Measurements from ENCODE around the gene ACP1. TPM values are rescaled to one million over a fixed set of nuclear protein-coding genes. Genes with fewer than 3 reads are reported as not detected.

Gene ACP1
- total and polyA plus RNA-seq, 4 donors = 49.8 to 130 (median 66.0) TPM

DNA sequence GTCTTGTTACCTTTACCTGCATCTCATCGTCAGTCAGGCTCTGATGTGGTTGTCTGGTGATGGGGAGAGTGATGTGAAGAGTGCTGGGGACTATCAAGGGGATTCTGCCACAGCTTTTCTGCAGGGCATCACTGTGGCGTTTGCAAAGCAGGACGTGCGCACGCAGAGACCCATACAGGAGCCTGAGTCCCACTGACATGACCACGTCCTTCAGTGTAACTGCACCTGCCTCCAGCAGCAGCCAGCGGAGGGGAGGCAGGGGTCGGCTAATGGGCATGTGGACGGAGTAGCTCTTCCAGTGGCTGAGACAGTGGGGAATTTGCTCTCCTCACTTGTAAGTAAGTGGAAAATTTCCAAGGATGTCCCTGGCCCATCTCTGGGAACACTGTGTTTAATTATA, 16.6 kb downstream of the ACP1 start:
- H3K36me3 ChIP-seq (ENCODE audit: control insufficient read depth in 1 of 2, insufficient read depth in 2 of 2, low read length in 1 of 2) = peaks cover 0 to 13% of the 10 kb centered on the region in 2 donors
- WGBS, 2 donors = 89 to 91% methylated on average over 9 of the region's 9 CpGs
- no peaks in the 10 kb centered on the region for H3K9me3 ChIP-seq (ENCODE audit: control insufficient read depth, low read length)
- no peak overlapping the region for H3K4me3 ChIP-seq (ENCODE audit: low read length in 2 of 2)
- no peak for DNase-seq
- no peak for ATAC-seq (ENCODE audit: low FRiP score)
- H3K4me1 ChIP-seq (ENCODE audit: control insufficient read depth in 1 of 2, insufficient read depth in 2 of 2, low read length in 2 of 2) = no peaks in the 10 kb centered on the region
- no peak overlapping the region for H3K27ac ChIP-seq (ENCODE audit: low read depth in 1 of 2, low read length in 2 of 2)
- intact Hi-C loops (cut with DNase I) = no loop called here
- no peaks in the 10 kb centered on the region for H3K27me3 ChIP-seq (ENCODE audit: control insufficient read depth in 1 of 2, insufficient read depth in 2 of 2, low read length in 1 of 2)

DNA sequence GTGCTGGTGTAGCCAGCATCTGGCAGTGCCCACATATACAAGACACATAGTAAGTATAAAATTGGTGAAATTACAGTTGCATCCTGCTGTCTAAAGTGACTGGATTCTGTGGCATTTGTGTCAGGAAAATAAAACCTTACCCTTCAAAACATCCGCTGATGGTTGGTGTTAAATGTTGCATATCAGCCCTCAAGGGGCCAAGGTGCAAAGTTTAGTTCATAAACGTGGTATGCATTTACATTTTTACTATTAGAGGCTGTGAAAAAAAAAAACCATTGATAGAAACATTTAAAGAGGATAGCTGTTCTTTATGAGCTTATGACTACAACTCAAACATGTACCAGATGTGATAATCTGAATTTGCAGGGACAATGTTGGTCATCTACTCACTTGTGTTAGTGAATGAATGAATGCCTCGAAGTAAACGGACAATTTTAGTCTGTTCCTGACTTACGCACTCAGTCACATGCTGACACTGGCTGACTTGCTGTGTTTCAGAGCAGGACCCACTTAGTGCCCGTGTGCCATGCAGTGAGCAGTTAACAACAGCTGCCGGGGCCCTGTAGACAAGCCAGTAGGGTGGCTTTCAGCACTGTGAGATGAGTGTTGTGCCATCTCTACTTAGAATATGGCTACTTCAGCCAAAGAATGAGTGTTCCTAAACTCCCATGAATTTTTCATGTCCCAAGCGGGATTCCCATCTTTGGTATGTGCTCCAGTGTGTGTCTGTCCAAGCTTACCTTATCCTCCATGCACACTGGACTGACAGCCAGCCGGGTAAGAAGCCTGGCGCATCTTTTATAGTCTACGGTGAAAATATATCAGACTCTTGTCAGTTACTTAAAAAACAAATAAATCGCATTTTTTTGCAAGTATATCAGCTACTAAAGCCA, 17.9 kb downstream of the ACP1 start:
- H3K27me3 ChIP-seq (ENCODE audit: control insufficient read depth in 1 of 2, insufficient read depth in 2 of 2, low read length in 1 of 2) = no peaks in the 10 kb centered on the region
- no peak for DNase-seq
- no peak overlapping the region for H3K4me3 ChIP-seq (ENCODE audit: low read length in 2 of 2)
- WGBS, 2 donors = 89 to 90% methylated on average over 12 of the region's 12 CpGs
- H3K36me3 ChIP-seq (ENCODE audit: control insufficient read depth in 1 of 2, insufficient read depth in 2 of 2, low read length in 1 of 2) = peaks cover 0 to 11% of the 10 kb centered on the region in 2 donors
- H3K27ac ChIP-seq (ENCODE audit: low read depth in 1 of 2, low read length in 2 of 2) = no peak overlapping the region
- H3K4me1 ChIP-seq (ENCODE audit: control insufficient read depth in 1 of 2, insufficient read depth in 2 of 2, low read length in 2 of 2) = no peaks in the 10 kb centered on the region
- intact Hi-C loops (cut with DNase I) = no loop called here
- ATAC-seq (ENCODE audit: low FRiP score) = no peak
- H3K9me3 ChIP-seq (ENCODE audit: control insufficient read depth, low read length) = no peaks in the 10 kb centered on the region

DNA sequence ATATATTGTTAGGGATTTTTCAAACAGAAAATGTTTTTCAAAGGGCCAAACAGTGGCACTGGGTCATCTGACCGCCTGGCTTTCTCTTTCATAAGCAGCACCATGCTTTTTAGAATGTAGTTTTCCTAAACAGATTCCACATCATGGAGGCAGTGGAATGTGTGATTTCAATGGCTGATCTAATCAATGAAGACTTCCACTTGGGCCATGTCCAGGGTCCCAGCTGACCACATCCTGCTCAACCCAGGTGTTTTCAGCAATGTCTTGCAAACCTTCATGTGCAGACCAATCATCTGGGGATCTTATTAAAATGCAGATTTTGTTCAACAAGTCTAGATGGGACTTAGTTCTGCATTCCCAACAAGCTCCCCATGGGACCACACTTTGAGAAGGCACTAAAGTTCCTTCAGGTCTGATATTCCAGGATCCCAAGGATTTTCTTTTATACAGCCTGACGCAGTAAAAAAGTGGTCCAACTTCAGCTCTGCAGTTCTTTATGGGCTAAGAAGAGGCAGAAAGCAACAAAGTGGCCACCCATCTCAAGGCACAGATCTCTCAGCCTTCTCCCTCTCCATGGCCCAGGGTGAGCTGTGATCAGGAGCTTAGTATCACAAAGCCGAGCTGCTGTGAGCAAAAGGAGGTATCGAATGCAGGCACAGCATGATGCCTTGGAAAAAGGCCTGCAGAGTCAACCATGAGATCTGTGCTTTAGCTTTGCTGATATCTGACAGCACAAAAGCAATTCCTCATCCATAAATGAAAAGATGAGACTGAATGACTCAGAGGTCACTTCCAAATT, 19.4 kb downstream of the ACP1 start:
- Histone ChIP-seq H3K27ac (ENCODE audit: low read depth in 1 of 2, low read length in 2 of 2) (no peak overlapping the region), H3K4me3 (ENCODE audit: low read length in 2 of 2) (no peak overlapping the region), H3K4me1 (ENCODE audit: control insufficient read depth in 1 of 2, insufficient read depth in 2 of 2, low read length in 2 of 2) (no peaks in the 10 kb centered on the region), H3K36me3 (ENCODE audit: control insufficient read depth in 1 of 2, insufficient read depth in 2 of 2, low read length in 1 of 2) (peaks cover 0 to 9% of the 10 kb centered on the region in 2 donors), H3K9me3 (ENCODE audit: control insufficient read depth, low read length) (no peaks in the 10 kb centered on the region), H3K27me3 (ENCODE audit: control insufficient read depth in 1 of 2, insufficient read depth in 2 of 2, low read length in 1 of 2) (no peaks in the 10 kb centered on the region)
- intact Hi-C loops (cut with DNase I) = no loop called here
- no peak for DNase-seq
- no peak for ATAC-seq (ENCODE audit: low FRiP score)
- 91 to 92% methylated on average over 4 of the region's 4 CpGs for WGBS, 2 donors

DNA sequence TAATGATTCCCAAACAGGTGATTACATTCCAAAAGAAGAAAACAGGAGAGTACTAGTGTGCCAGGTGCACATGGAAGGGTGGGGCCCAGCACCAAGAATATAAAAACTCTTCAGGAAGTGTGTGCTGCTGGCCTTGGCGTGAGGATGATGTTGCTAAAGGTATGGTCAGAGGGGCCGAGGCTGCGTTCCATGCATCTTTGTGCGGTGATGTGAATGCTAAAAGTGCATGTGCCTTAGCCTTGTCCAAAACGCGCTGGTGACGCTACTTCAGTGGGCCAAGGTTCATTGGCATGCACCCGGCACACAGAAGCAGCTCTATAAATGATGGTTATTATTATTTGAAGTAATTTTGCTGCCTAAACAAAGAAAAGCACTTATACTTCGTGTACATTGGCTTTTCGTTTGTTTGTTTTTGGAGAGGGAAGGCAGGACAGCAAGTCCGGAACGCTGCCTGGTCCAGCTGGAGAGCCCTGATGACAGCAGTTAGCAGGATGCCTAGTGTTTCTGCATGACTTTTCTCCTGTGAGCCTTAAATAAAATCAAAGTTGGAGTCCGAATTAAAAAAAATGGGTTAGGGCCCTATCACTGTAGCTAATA, 20.2 kb downstream of the ACP1 start:
- Histone ChIP-seq H3K9me3 (ENCODE audit: control insufficient read depth, low read length) (no peaks in the 10 kb centered on the region), H3K4me1 (ENCODE audit: control insufficient read depth in 1 of 2, insufficient read depth in 2 of 2, low read length in 2 of 2) (no peaks in the 10 kb centered on the region), H3K4me3 (ENCODE audit: low read length in 2 of 2) (no peak overlapping the region), H3K27me3 (ENCODE audit: control insufficient read depth in 1 of 2, insufficient read depth in 2 of 2, low read length in 1 of 2) (no peaks in the 10 kb centered on the region), H3K27ac (ENCODE audit: low read depth in 1 of 2, low read length in 2 of 2) (no peak overlapping the region), H3K36me3 (ENCODE audit: control insufficient read depth in 1 of 2, insufficient read depth in 2 of 2, low read length in 1 of 2) (peaks cover 0 to 8% of the 10 kb centered on the region in 2 donors)
- peak in 1 of 2 donors; percentile 78 for DNase-seq
- intact Hi-C loops (cut with DNase I) = loop anchor here (5.0 kb wide), 1 partner anchor 38 kb away; no protein-coding TSS in a partner anchor
- 17 to 19% methylated on average over 13 of the region's 13 CpGs for WGBS, 2 donors
- no peak for ATAC-seq (ENCODE audit: low FRiP score)

DNA sequence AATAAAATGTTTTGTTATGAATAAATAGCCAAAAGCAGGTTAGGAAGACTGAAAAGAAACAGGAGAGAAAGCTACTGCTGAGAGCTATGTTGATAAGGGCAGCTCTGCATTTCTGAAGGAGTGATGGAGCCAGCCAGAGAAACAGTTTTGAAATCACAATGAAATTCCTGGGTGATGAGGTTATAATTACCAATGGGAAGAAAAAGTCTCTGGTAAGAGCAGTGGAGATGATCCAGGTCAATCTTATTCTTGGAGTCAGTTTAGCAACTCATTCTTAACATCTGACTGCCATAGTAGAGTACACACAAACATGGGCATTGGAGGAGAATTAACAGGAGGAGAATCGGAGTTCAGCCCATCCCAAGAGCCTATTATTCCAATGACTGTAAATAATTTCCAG, 20.8 kb downstream of the ACP1 start:
- Histone ChIP-seq H3K27ac (ENCODE audit: low read depth in 1 of 2, low read length in 2 of 2) (no peak overlapping the region), H3K4me3 (ENCODE audit: low read length in 2 of 2) (no peak overlapping the region), H3K27me3 (ENCODE audit: control insufficient read depth in 1 of 2, insufficient read depth in 2 of 2, low read length in 1 of 2) (no peaks in the 10 kb centered on the region), H3K4me1 (ENCODE audit: control insufficient read depth in 1 of 2, insufficient read depth in 2 of 2, low read length in 2 of 2) (no peaks in the 10 kb centered on the region), H3K9me3 (ENCODE audit: control insufficient read depth, low read length) (no peaks in the 10 kb centered on the region), H3K36me3 (ENCODE audit: control insufficient read depth in 1 of 2, insufficient read depth in 2 of 2, low read length in 1 of 2) (peaks cover 0 to 7% of the 10 kb centered on the region in 2 donors)
- intact Hi-C loops (cut with DNase I) = loop anchor here (5.0 kb wide), 1 partner anchor 38 kb away; no protein-coding TSS in a partner anchor
- ATAC-seq (ENCODE audit: low FRiP score) = no peak
- DNase-seq = no peak
- 0 to 12% methylated on average over 1 of the region's 1 CpG for WGBS, 2 donors

DNA sequence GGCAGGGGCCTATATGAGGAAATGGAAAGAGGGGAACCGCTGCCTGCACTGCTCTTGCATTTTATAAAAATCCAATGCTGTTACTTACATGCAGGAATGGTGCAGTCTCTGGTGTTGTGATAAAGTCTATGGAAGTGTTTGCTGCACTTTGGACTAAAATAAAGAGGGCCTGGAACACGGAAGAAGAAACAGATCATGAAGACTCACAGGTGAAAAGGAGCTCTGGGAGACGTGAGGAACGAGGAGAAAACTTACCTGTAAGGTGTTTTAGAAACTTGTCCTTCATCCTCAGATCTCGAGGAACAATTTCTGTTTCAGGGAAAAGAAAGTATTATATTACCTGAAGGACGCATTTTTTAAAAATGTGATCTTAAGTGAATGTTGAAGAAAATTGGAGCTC, 21.3 kb downstream of the ACP1 start:
- DNase-seq = no peak
- Histone ChIP-seq H3K27me3 (ENCODE audit: control insufficient read depth in 1 of 2, insufficient read depth in 2 of 2, low read length in 1 of 2) (no peaks in the 10 kb centered on the region), H3K4me1 (ENCODE audit: control insufficient read depth in 1 of 2, insufficient read depth in 2 of 2, low read length in 2 of 2) (no peaks in the 10 kb centered on the region), H3K4me3 (ENCODE audit: low read length in 2 of 2) (no peak overlapping the region), H3K9me3 (ENCODE audit: control insufficient read depth, low read length) (no peaks in the 10 kb centered on the region), H3K36me3 (ENCODE audit: control insufficient read depth in 1 of 2, insufficient read depth in 2 of 2, low read length in 1 of 2) (peaks cover 0 to 5% of the 10 kb centered on the region in 2 donors), H3K27ac (ENCODE audit: low read depth in 1 of 2, low read length in 2 of 2) (no peak overlapping the region)
- no peak for ATAC-seq (ENCODE audit: low FRiP score)
- intact Hi-C loops (cut with DNase I) = loop anchor here (5.0 kb wide), 1 partner anchor 39 kb away; no protein-coding TSS in a partner anchor
- WGBS, 2 donors = 74 to 82% methylated on average over 6 of the region's 6 CpGs

DNA sequence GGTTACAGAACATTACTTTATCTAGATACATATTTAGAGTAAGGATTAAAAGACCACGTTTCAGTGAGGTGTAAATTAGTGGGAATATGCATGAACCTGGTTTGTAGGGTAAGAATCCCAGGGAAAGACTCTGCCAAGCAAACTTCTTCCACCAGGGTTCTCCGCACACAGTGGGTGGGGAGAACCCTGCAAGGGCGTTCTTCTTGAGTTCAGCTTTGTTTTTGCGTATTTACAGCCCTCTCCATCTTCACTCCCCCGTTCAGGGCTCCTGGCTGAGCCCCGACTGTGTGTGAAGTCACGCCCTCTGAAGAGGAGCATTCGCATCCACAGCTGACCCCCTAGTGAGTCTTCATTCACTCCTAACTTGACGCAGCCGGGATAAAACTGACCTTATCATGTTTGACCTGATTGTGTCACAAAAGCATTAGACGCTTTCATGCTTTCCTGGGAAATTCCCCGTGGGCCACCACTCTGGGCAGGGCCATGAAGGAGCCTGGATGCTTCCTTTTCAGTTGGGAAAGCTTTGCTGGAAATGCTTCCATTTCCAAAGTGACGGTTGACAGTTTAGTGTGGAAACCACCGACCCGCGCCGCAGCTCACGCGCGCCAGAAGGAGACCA, 22.1 kb downstream of the ACP1 start:
- no peaks in the 10 kb centered on the region for H3K27me3 ChIP-seq (ENCODE audit: control insufficient read depth in 1 of 2, insufficient read depth in 2 of 2, low read length in 1 of 2)
- peak overlapping the region in 1 of 2 donors; percentile 21 for H3K4me3 ChIP-seq (ENCODE audit: low read length in 2 of 2)
- intact Hi-C loops (cut with DNase I) = loop anchor here (5.0 kb wide), 1 partner anchor 40 kb away; no protein-coding TSS in a partner anchor
- no peak for ATAC-seq (ENCODE audit: low FRiP score)
- 14 to 34% methylated on average over 20 of the region's 20 CpGs for WGBS, 2 donors
- H3K27ac ChIP-seq (ENCODE audit: low read depth in 1 of 2, low read length in 2 of 2) = peak overlapping the region in 1 of 2 donors; percentile 7
- peaks cover 0 to 1% of the 10 kb centered on the region in 2 donors for H3K36me3 ChIP-seq (ENCODE audit: control insufficient read depth in 1 of 2, insufficient read depth in 2 of 2, low read length in 1 of 2)
- H3K9me3 ChIP-seq (ENCODE audit: control insufficient read depth, low read length) = no peaks in the 10 kb centered on the region
- no peak for DNase-seq
- H3K4me1 ChIP-seq (ENCODE audit: control insufficient read depth in 1 of 2, insufficient read depth in 2 of 2, low read length in 2 of 2) = no peaks in the 10 kb centered on the region

DNA sequence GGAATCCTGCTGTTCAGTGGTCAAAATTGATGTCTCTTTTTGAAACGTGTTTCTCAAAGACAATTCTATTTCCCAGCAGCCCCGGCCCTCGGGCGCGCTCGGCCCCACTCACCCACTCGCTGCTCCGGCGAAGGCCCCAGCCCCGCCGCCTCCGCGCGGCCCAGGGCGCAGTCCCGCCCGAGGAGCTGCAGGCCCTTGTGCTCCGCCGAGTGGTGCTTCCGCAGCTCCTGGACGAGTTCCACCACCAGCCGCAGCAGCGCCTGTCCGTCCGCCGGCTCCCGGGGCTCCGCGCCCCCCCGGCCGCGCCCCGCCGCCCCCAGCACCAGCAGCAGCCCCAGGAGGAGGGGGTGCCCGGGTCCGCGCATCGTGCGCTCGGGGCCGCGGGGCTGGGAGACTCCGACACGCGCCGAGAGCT, 22.7 kb downstream of the ACP1 start:
- Histone ChIP-seq H3K9me3 (ENCODE audit: control insufficient read depth, low read length) (no peaks in the 10 kb centered on the region), H3K36me3 (ENCODE audit: control insufficient read depth in 1 of 2, insufficient read depth in 2 of 2, low read length in 1 of 2) (no peaks in the 10 kb centered on the region), H3K4me3 (ENCODE audit: low read length in 2 of 2) (peak overlapping the region; percentile 42 to 56), H3K27ac (ENCODE audit: low read depth in 1 of 2, low read length in 2 of 2) (peak overlapping the region in 1 of 2 donors; percentile 74), H3K4me1 (ENCODE audit: control insufficient read depth in 1 of 2, insufficient read depth in 2 of 2, low read length in 2 of 2) (no peaks in the 10 kb centered on the region), H3K27me3 (ENCODE audit: control insufficient read depth in 1 of 2, insufficient read depth in 2 of 2, low read length in 1 of 2) (no peaks in the 10 kb centered on the region)
- ATAC-seq (ENCODE audit: low FRiP score) (no peak), DNase-seq (peak; percentile 52 to 81)
- WGBS, 2 donors = 0 to 1% methylated on average over 29 to 46 of the region's 46 CpGs
- intact Hi-C loops (cut with DNase I) = loop anchor here (5.0 kb wide), 1 partner anchor 40 kb away; no protein-coding TSS in a partner anchor
